CD4-positive, alpha-beta T cell treated with Interleukin-15 for 4 hours (primary cell): ENCODE results near the gene PDPN.
"Not testable (repeated sequence)": the region's sequence is repeated elsewhere in the genome, so short reads cannot be mapped to it uniquely, and the experiment has no call there.

ENCODE experiments used
- DNase-seq: peaks from one replicate; pipeline ENCODE4 v3.0.0-alpha.2; 2020; ENCODE audit warnings: low spot score

The PDPN gene

GRCh38 chr1:13583595-13583965 lies at the start of gene PDPN:
TSS of gene PDPN (plus strand) at chr1:13583832. CDS start at chr1:13584034, 202 bp downstream.
- DNase-seq, result no peak

GRCh38 chr1:13535227-13535626 lies 48.4 kb upstream of the PDPN start:
- no peak for DNase-seq

GRCh38 chr1:13536571-13536970 lies 47.1 kb upstream of the PDPN start:
- DNase-seq, result no peak

- no peak for DNase-seq
Observed at GRCh38 chr1:13538832-13539231, 44.8 kb upstream of the PDPN start.

GRCh38 chr1:13539683-13540082 lies 43.9 kb upstream of the PDPN start:
- DNase-seq, result no peak

- DNase-seq, result no peak
Observed at GRCh38 chr1:13540866-13541265, 42.8 kb upstream of the PDPN start.

GRCh38 chr1:13541435-13542215 lies 42.0 kb upstream of the PDPN start:
- no peak for DNase-seq

- DNase-seq, result no peak
Observed at GRCh38 chr1:13543451-13544220, 40.0 kb upstream of the PDPN start.

- no peak for DNase-seq
Observed at GRCh38 chr1:13544221-13544556, 39.4 kb upstream of the PDPN start.

GRCh38 chr1:13546791-13547190 lies 36.8 kb upstream of the PDPN start:
- DNase-seq, result no peak

GRCh38 chr1:13548281-13548680 lies 35.4 kb upstream of the PDPN start:
- DNase-seq, result no peak

- DNase-seq, result no peak
Observed at GRCh38 chr1:13549021-13549420, 34.6 kb upstream of the PDPN start.

GRCh38 chr1:13549521-13549920 lies 34.1 kb upstream of the PDPN start:
- no peak for DNase-seq

GRCh38 chr1:13550663-13551062 lies 33.0 kb upstream of the PDPN start:
- DNase-seq, result no peak

GRCh38 chr1:13554798-13555197 lies 28.8 kb upstream of the PDPN start:
- no peak for DNase-seq

- no peak for DNase-seq
Observed at GRCh38 chr1:13556224-13556764, 27.3 kb upstream of the PDPN start.

GRCh38 chr1:13560541-13560940 lies 23.1 kb upstream of the PDPN start:
- DNase-seq, result no peak

GRCh38 chr1:13562981-13563380 lies 20.7 kb upstream of the PDPN start:
- not testable (repeated sequence) for DNase-seq

GRCh38 chr1:13564073-13564472 lies 19.6 kb upstream of the PDPN start:
- no peak for DNase-seq

- not testable (repeated sequence) for DNase-seq
Observed at GRCh38 chr1:13570435-13570834, 13.2 kb upstream of the PDPN start.

- DNase-seq, result no peak
Observed at GRCh38 chr1:13570924-13571323, 12.7 kb upstream of the PDPN start.

GRCh38 chr1:13573586-13573985 lies 10.0 kb upstream of the PDPN start:
- no peak for DNase-seq

GRCh38 chr1:13576926-13577325 lies 6.7 kb upstream of the PDPN start:
- no peak for DNase-seq
